A549 (cell line): ENCODE data around the gene PLA2G2D. TPM values are rescaled to one million over a fixed set of nuclear protein-coding genes. Genes with fewer than 3 reads are reported as not detected.
A peak's percentile ranks its signal among the peaks of the same experiment; 100 is the strongest.

Source experiments
- ATAC-seq, 2 experiments: fragments of 200-7000 bp in 1 of 2; fragments of >200 bp in 1 of 2; cut with Nextera tagmentation in 1 of 2; cut with Tn5 transposase in 1 of 2; 3 replicates each; pipeline versions ENCODE4 v1.8.0 to v1.9.1; 2018 to 2020; ENCODE audit warnings: mild to moderate bottlenecking in 1 of 2, moderate library complexity in 1 of 2
- CTCF ChIA-PET: fragments of 300-600 bp; sonication (Branson Sonifier 250); formaldehyde crosslinking; extraction: SDS; loops from one replicate; lab custom pipeline; 2021; ENCODE audit warnings: antibody characterized with exemption, inconsistent platforms; lab: Yijun Ruan, JAX
- POLR2A ChIA-PET: fragments of 350-600 bp; formaldehyde crosslinking; extraction: SDS; loops from one replicate; lab custom pipeline; 2021; ENCODE audit warnings: antibody characterized with exemption, inconsistent platforms; lab: Yijun Ruan, JAX
- DNase-seq, 2 experiments: peaks; one replicate each; pipeline versions ENCODE4 v3.0.0 to v3.0.0-alpha.2; 2011 to 2016; ENCODE audit warnings: low read depth in 1 of 2, low spot score in 1 of 2
- FAIRE-seq: peaks from 2 replicates; lab custom pipeline; 2011; peaks lifted over from hg19 to GRCh38; lab: Jason Lieb, UNC
- H3K27ac ChIP-seq, 2 experiments: fragments of >200 bp; sonication (Bioruptor Twin); formaldehyde crosslinking; 3 replicates each; pipeline ENCODE4 v1.5.1; 2016 to 2017
- H3K4me1 ChIP-seq: fragments of >200 bp; sonication (Bioruptor Twin); formaldehyde crosslinking; 3 replicates; pipeline ENCODE4 v1.6.1; 2016
- H3K4me2 ChIP-seq: fragments of >200 bp; sonication (Bioruptor Twin); formaldehyde crosslinking; 3 replicates; pipeline ENCODE4 v1.6.1; 2016
- H3K4me3 ChIP-seq: fragments of >200 bp; sonication (Bioruptor Twin); formaldehyde crosslinking; 3 replicates; pipeline ENCODE4 v1.5.1; 2016
- H3K9me3 ChIP-seq: fragments of >200 bp; sonication (Bioruptor Twin); formaldehyde crosslinking; 3 replicates; pipeline ENCODE4 v1.6.1; 2016
- ATOH8 ChIP-seq: fragments of 250-450 bp; sonication (Bioruptor Pico); IDR thresholded peaks from 2 replicates; pipeline ENCODE4 v1.5.0; 2020; ENCODE audit warnings: low read depth, mild to moderate bottlenecking, moderate library complexity
- CBX8 ChIP-seq: fragments of 200-600 bp; sonication (generic); IDR thresholded peaks from 2 replicates; pipeline ENCODE4 v1.6.1; 2016
- CHD4 ChIP-seq: fragments of 200-600 bp; sonication (generic); IDR thresholded peaks from 2 replicates; pipeline ENCODE4 v1.6.1; 2016; ENCODE audit warnings: antibody characterized with exemption, mild to moderate bottlenecking, borderline replicate concordance
- ESRRA ChIP-seq: fragments of 150-350 bp; IDR thresholded peaks from 2 replicates; pipeline ENCODE4 v1.6.1; 2014; ENCODE audit warnings: mild to moderate bottlenecking, low read length, borderline replicate concordance
- FOSL2 ChIP-seq, 2 experiments: fragments of 450-650 bp in 1 of 2; fragments of >200 bp in 1 of 2; sonication (Bioruptor Twin) in 1 of 2; formaldehyde crosslinking; IDR thresholded peaks; 2 replicates each; pipeline versions ENCODE4 v1.5.0 to v1.6.1; 2016 to 2020; ENCODE audit warnings: mild to moderate bottlenecking in 1 of 2, moderate library complexity in 1 of 2
- GATA3 ChIP-seq: IDR thresholded peaks from 2 replicates; pipeline ENCODE4 v1.6.1; 2012; ENCODE audit warnings: borderline replicate concordance
- HES2 ChIP-seq: fragments of >200 bp; sonication (Bioruptor Twin); formaldehyde crosslinking; IDR thresholded peaks from 2 replicates; pipeline ENCODE4 v1.6.1; 2016
- HOXA7 ChIP-seq: fragments of 250-450 bp; sonication (Bioruptor Pico); IDR thresholded peaks from 2 replicates; pipeline ENCODE4 v1.5.0; 2020; ENCODE audit warnings: mild to moderate bottlenecking, moderate library complexity
- HOXB5 ChIP-seq: fragments of 250-450 bp; sonication (Bioruptor Pico); IDR thresholded peaks from 2 replicates; pipeline ENCODE4 v1.5.0; 2020; ENCODE audit warnings: mild to moderate bottlenecking, moderate library complexity
- JUNB ChIP-seq: fragments of >200 bp; sonication (Bioruptor Twin); formaldehyde crosslinking; IDR thresholded peaks from 2 replicates; pipeline ENCODE4 v1.6.1; 2016
- MAFK ChIP-seq: fragments of 450-650 bp; IDR thresholded peaks from 2 replicates; pipeline ENCODE4 v1.6.1; 2014; ENCODE audit not compliant: partially characterized antibody
- NPAS2 ChIP-seq: fragments of 250-450 bp; sonication (Bioruptor Pico); IDR thresholded peaks from 2 replicates; pipeline ENCODE4 v1.8.0; 2022; ENCODE audit warnings: mild to moderate bottlenecking, moderate library complexity, borderline replicate concordance
- PHF8 ChIP-seq: fragments of 200-600 bp; sonication (generic); IDR thresholded peaks from 2 replicates; pipeline ENCODE4 v1.6.1; 2016; ENCODE audit warnings: low read depth, mild to moderate bottlenecking, antibody characterized with exemption, moderate library complexity, borderline replicate concordance
- RARB ChIP-seq: fragments of 250-450 bp; sonication (Bioruptor Pico); IDR thresholded peaks from 2 replicates; pipeline ENCODE4 v1.8.0; 2021; ENCODE audit warnings: mild to moderate bottlenecking, moderate library complexity
- REST ChIP-seq: fragments of 200-600 bp; sonication (generic); IDR thresholded peaks from 2 replicates; pipeline ENCODE4 v1.6.1; 2016; ENCODE audit warnings: antibody characterized with exemption, mild to moderate bottlenecking, moderate library complexity
- SMC3 ChIP-seq: fragments of >200 bp; sonication (Bioruptor Twin); formaldehyde crosslinking; IDR thresholded peaks from 3 replicates; pipeline ENCODE4 v1.6.1; 2018; ENCODE audit warnings: inconsistent platforms
- SREBF2 ChIP-seq: fragments of 450-650 bp; IDR thresholded peaks from 2 replicates; pipeline ENCODE4 v1.6.1; 2014; ENCODE audit warnings: mild to moderate bottlenecking, moderate library complexity
- TFCP2L1 ChIP-seq: fragments of 250-450 bp; sonication (Bioruptor Pico); IDR thresholded peaks from 2 replicates; pipeline ENCODE4 v1.5.0; 2021; ENCODE audit warnings: mild to moderate bottlenecking
- TP53 ChIP-seq: fragments of 250-450 bp; sonication (Bioruptor Pico); IDR thresholded peaks from 2 replicates; pipeline ENCODE4 v1.5.0; 2021; ENCODE audit warnings: mild to moderate bottlenecking, moderate library complexity
- ZNF302 ChIP-seq: fragments of 250-450 bp; sonication (Bioruptor Pico); IDR thresholded peaks from 2 replicates; pipeline ENCODE4 v1.9.0; 2021; ENCODE audit warnings: inconsistent platforms, mild to moderate bottlenecking, moderate library complexity
- ZSCAN20 ChIP-seq: fragments of 250-450 bp; sonication (Bioruptor Pico); IDR thresholded peaks from 2 replicates; pipeline ENCODE4 v1.8.0; 2022; ENCODE audit warnings: mild to moderate bottlenecking, moderate library complexity
- WGBS: methylation state at CpG from one replicate; pipeline ENCODE4 v1.1.6; 2017; ENCODE audit errors: missing lambda C conversion rate; 5-methylcytosine and 5-hydroxymethylcytosine counted together
- polyA plus RNA-seq, 4 experiments: library from polyadenylated mRNA; depleted of rRNA in 3 of 4; stranded (reverse); fragments of >200 nt; fragmentation: RNase III in 1 of 4; extraction: RNeasy Plus Mini Kit Qiagen cat#74134 plus additional on column Dnase treatment in 1 of 4; gene quantifications; 2 replicates in 3 of 4; 3 replicates in 1 of 4; pipeline ENCODE4 v1.2.3, GENCODE V29; 2011 to 2017

Gene PLA2G2D
- polyA plus RNA-seq, 2 of the 4 experiments (the other 2 are of a cell fraction) = not detected

GRCh38 chr1:20124456-20125057 is 5.2 kb upstream of the PLA2G2D start:
- ChIA-PET POLR2A (no interaction called here), CTCF (interaction anchor here (0.7 to 1.2 kb wide), 2 partner anchors 88 to 148 kb away, joined by 3 to 6 read pairs; no protein-coding TSS in a partner anchor)
- peak overlapping the region; percentile 32; the same call in 2 of the 3 replicates for H3K4me2 ChIP-seq
- peak; percentile 83 for ATAC-seq
- peaks cover 9% of the 10 kb centered on the region; the same call in 2 of the 3 replicates for H3K4me1 ChIP-seq
- no peaks in the 10 kb centered on the region for H3K9me3 ChIP-seq
- H3K27ac ChIP-seq = no peak overlapping the region
- TF ChIP-seq FOSL2 (IDR thresholded peaks at IDR 0.05) (no peak), FOSL2 (CRISPR knock-in tag; IDR thresholded peaks at IDR 0.05) (peak; percentile 39), SMC3 (no peak)
- no peak for FAIRE-seq
- DNase-seq = peak; percentile 42 to 44
- H3K4me3 ChIP-seq = no peak overlapping the region
- WGBS = 9% methylated on average over 5 of the region's 7 CpGs

GRCh38 chr1:20123722-20124455 is 4.6 kb upstream of the PLA2G2D start:
- FAIRE-seq (no peak), ATAC-seq (peak in 1 of 2 experiments; percentile 50; a peak in 3 of 6 replicates), DNase-seq (no peak)
- Histone ChIP-seq H3K9me3 (no peaks in the 10 kb centered on the region), H3K27ac (no peak overlapping the region), H3K4me2 (peak overlapping the region; percentile 32; the same call in 2 of the 3 replicates), H3K4me1 (peaks cover 9% of the 10 kb centered on the region; the same call in 2 of the 3 replicates), H3K4me3 (no peak overlapping the region)
- TF ChIP-seq ZNF302 (CRISPR knock-in tag) (no peak), SREBF2 (no peak), JUNB (no peak), ATOH8 (CRISPR knock-in tag) (no peak), TFCP2L1 (no peak)
- WGBS = 54% methylated on average over 10 of the region's 10 CpGs
- POLR2A ChIA-PET = no interaction called here
- CTCF ChIA-PET = interaction anchor here (0.6 to 1.2 kb wide), 3 partner anchors 34 to 147 kb away, joined by 3 to 6 read pairs (median 5); no protein-coding TSS in a partner anchor

GRCh38 chr1:20120796-20121195 is 1.5 kb upstream of the PLA2G2D start:
- Histone ChIP-seq H3K4me1 (peaks cover 9% of the 10 kb centered on the region; the same call in 2 of the 3 replicates), H3K27ac (no peak overlapping the region)
- CTCF ChIA-PET = no interaction called here
- POLR2A ChIA-PET = no interaction called here
- FAIRE-seq (no peak), DNase-seq (no peak), ATAC-seq (no peak)
- no peak for TF ChIP-seq PHF8
- TF ChIP-seq, all 56 proteins: peak for 0
- 43% methylated on average over 4 of the region's 4 CpGs for WGBS
- Histone ChIP-seq H3K4me2 (no peak overlapping the region), H3K9me3 (no peaks in the 10 kb centered on the region), H3K4me3 (no peak overlapping the region)

- no peak for FAIRE-seq
- ChIA-PET POLR2A (no interaction called here), CTCF (no interaction called here)
- Histone ChIP-seq H3K4me2 (no peak overlapping the region), H3K4me1 (no peaks in the 10 kb centered on the region), H3K4me3 (no peak overlapping the region), H3K27ac (no peak overlapping the region), H3K9me3 (no peaks in the 10 kb centered on the region)
- ATAC-seq = no peak
- TF ChIP-seq HES2 = no peak
- TF ChIP-seq TP53 (CRISPR knock-in tag) = no peak
- TF ChIP-seq RARB (CRISPR knock-in tag) = no peak
- no peak for TF ChIP-seq MAFK
- no peak for TF ChIP-seq CHD4
- no peak for TF ChIP-seq CBX8
- TF ChIP-seq ZSCAN20 (CRISPR knock-in tag) = no peak
- TF ChIP-seq NPAS2 (CRISPR knock-in tag) = no peak
- TF ChIP-seq HOXB5 (CRISPR knock-in tag) = no peak
- TF ChIP-seq ESRRA = no peak
- no peak for TF ChIP-seq HOXA7 (CRISPR knock-in tag)
- no peak for TF ChIP-seq REST
- no peak for TF ChIP-seq GATA3
- no peak for DNase-seq
These were observed 2.1 kb downstream of the PLA2G2D start for GRCh38 chr1:20117236-20117635.
